Activated CD4-positive, alpha-beta T cell treated with anti-CD3 and anti-CD28 coated beads, Interleukin-2, amount 10 ng/mL, durations not matched to agents 7 days and 5 days (primary cell): ENCODE data around the gene ARRDC3. TPM values are rescaled to one million over a fixed set of nuclear protein-coding genes. Genes with fewer than 3 reads are reported as not detected.
"Not testable (repeated sequence)": the region's sequence is repeated elsewhere in the genome, so short reads cannot be mapped to it uniquely, and the experiment has no call there.

Experiments
- CTCF ChIA-PET: fragments of 350-600 bp; sonication (Branson Sonifier 250); formaldehyde crosslinking; loops from one replicate; lab custom pipeline; 2021; ENCODE audit warnings: antibody characterized with exemption; lab: Charles Lee
- POLR2A ChIA-PET: fragments of 350-600 bp; sonication (Branson Sonifier 250); formaldehyde crosslinking; loops from one replicate; lab custom pipeline; 2021; ENCODE audit warnings: antibody characterized with exemption; lab: Charles Lee
- DNase-seq: peaks from one replicate; pipeline ENCODE4 v3.0.0-alpha.2; 2020
- H3K27ac Mint-ChIP-seq: one replicate; pipeline ENCODE4 v1.8.0; 2021; ENCODE audit warnings: mild to moderate bottlenecking, moderate library complexity, mixed read lengths
- H3K27me3 Mint-ChIP-seq: one replicate; pipeline ENCODE4 v1.8.0; 2021; ENCODE audit warnings: mixed read lengths
- H3K36me3 Mint-ChIP-seq: one replicate; pipeline ENCODE4 v1.8.0; 2021; ENCODE audit warnings: low read depth, mixed read lengths
- H3K4me1 Mint-ChIP-seq: one replicate; pipeline ENCODE4 v1.8.0; 2021; ENCODE audit warnings: mixed read lengths
- H3K4me3 Mint-ChIP-seq: one replicate; pipeline ENCODE4 v1.8.0; 2021; ENCODE audit warnings: mild to moderate bottlenecking, moderate library complexity, mixed read lengths
- H3K9me3 Mint-ChIP-seq: one replicate; pipeline ENCODE4 v1.8.0; 2021; ENCODE audit warnings: mixed read lengths
- total RNA-seq, 2 experiments: library from RNA; stranded (reverse); gene quantifications; one replicate each; pipeline ENCODE4 v1.2.3, GENCODE V29; 2021

Gene ARRDC3
- total RNA-seq, 2 experiments from 2014 or later: 34.1 to 35.0 TPM

GRCh38 chr5:91367908-91368648 is 15.0 kb downstream of the ARRDC3 start:
- peaks cover 46% of the 10 kb centered on the region for H3K36me3 Mint-ChIP-seq
- POLR2A ChIA-PET: no interaction called here
- no peak overlapping the region for H3K4me3 Mint-ChIP-seq
- H3K4me1 Mint-ChIP-seq: peaks cover 6% of the 10 kb centered on the region
- no peaks in the 10 kb centered on the region for H3K27me3 Mint-ChIP-seq
- CTCF ChIA-PET: interaction anchor here (0.9 to 1.3 kb wide), 3 partner anchors 17 to 66 kb away, joined by 3 to 4 read pairs (median 3); no protein-coding TSS in a partner anchor
- no peaks in the 10 kb centered on the region for H3K9me3 Mint-ChIP-seq
- no peak overlapping the region for H3K27ac Mint-ChIP-seq
- no peak for DNase-seq

- Mint-ChIP-seq H3K4me1 (peaks cover 2% of the 10 kb centered on the region), H3K27me3 (no peaks in the 10 kb centered on the region), H3K36me3 (peaks cover 45% of the 10 kb centered on the region), H3K27ac (no peak overlapping the region), H3K9me3 (peaks cover 4% of the 10 kb centered on the region), H3K4me3 (no peak overlapping the region)
- POLR2A ChIA-PET: no interaction called here
- CTCF ChIA-PET: interaction anchor here (1.0 to 1.9 kb wide), 5 partner anchors 11 to 99 kb away, joined by 3 to 8 read pairs (median 4); no protein-coding TSS in a partner anchor
- no peak for DNase-seq
These were observed 15.8 kb downstream of the ARRDC3 start for GRCh38 chr5:91367344-91367743.

DNA sequence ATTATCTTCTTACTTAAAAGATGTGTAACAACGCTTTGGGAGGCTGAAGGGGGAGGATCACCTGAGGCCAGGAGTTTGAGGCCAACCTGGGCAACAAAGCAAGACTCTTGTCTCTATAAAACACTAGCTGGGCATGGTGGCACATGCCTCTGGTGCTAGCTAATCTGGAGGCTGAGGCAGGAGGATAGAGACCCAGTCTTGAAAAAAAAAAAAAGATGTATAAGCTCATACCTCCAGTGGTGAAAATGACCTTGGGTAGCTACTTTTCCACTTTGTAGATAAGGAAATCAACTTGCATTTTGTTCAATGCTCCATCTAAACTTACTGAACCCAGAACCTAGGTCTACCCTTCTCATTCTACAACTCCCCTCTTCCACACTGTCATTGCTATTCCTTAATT is 16.6 kb downstream of the ARRDC3 start:
- no peak for DNase-seq
- Mint-ChIP-seq H3K27ac (no peak overlapping the region), H3K36me3 (peaks cover 44% of the 10 kb centered on the region), H3K9me3 (peaks cover 8% of the 10 kb centered on the region), H3K4me1 (peaks cover 6% of the 10 kb centered on the region), H3K27me3 (no peaks in the 10 kb centered on the region), H3K4me3 (no peak overlapping the region)
- CTCF ChIA-PET: interaction anchor here (0.6 to 1.9 kb wide), 7 partner anchors 12 to 98 kb away, joined by 3 to 8 read pairs (median 3); no protein-coding TSS in a partner anchor
- POLR2A ChIA-PET: interaction anchor here (0.5 to 1.0 kb wide), 3 partner anchors 17 to 186 kb away, joined by 3 to 12 read pairs (median 3); partner anchors contain the start of gene ARRDC3

DNA sequence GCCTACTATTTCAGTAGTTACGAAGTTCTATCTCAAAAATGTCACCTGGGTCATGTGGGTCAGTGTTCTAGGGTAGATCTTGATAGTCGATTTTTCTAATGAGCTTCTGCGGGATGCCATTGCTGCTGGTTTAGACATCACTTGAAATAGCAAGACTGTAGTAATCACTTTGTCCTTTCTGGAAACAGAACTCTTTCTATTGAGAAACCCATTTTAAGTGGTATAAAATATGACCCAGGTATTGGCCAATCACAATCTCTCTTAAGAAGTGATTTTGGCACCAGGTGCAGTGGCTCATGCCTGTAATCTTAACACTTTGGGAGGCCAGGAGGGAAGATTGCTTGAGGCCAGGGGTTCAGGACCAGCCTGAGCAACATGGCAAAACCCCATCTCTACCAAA is 17.6 kb downstream of the ARRDC3 start:
- Mint-ChIP-seq H3K27ac (no peak overlapping the region), H3K4me1 (peaks cover 14% of the 10 kb centered on the region), H3K27me3 (no peaks in the 10 kb centered on the region), H3K36me3 (peaks cover 43% of the 10 kb centered on the region), H3K9me3 (peaks cover 18% of the 10 kb centered on the region), H3K4me3 (no peak overlapping the region)
- CTCF ChIA-PET: interaction anchor here (1.9 kb wide), 1 partner anchor 13 kb away, joined by 4 read pairs; no protein-coding TSS in a partner anchor
- no peak for DNase-seq
- POLR2A ChIA-PET: no interaction called here

- H3K27me3 Mint-ChIP-seq: peaks cover 4% of the 10 kb centered on the region
- peaks cover 20% of the 10 kb centered on the region for H3K9me3 Mint-ChIP-seq
- CTCF ChIA-PET: interaction anchor here (0.5 to 1.2 kb wide), 3 partner anchors 72 to 96 kb away, joined by 3 read pairs; no protein-coding TSS in a partner anchor
- POLR2A ChIA-PET: no interaction called here
- peaks cover 24% of the 10 kb centered on the region for H3K36me3 Mint-ChIP-seq
- H3K4me3 Mint-ChIP-seq: no peak overlapping the region
- no peak overlapping the region for H3K27ac Mint-ChIP-seq
- DNase-seq: no peak
- peaks cover 12% of the 10 kb centered on the region for H3K4me1 Mint-ChIP-seq
These were observed 20.2 kb downstream of the ARRDC3 start for GRCh38 chr5:91362935-91363334.

GRCh38 chr5:91361790-91362189 is 21.3 kb downstream of the ARRDC3 start:
- Mint-ChIP-seq H3K9me3 (peaks cover 20% of the 10 kb centered on the region), H3K27me3 (peaks cover 11% of the 10 kb centered on the region), H3K36me3 (peaks cover 18% of the 10 kb centered on the region), H3K4me3 (no peak overlapping the region), H3K4me1 (peaks cover 12% of the 10 kb centered on the region), H3K27ac (peak overlapping the region; percentile 73)
- POLR2A ChIA-PET: no interaction called here
- no peak for DNase-seq
- CTCF ChIA-PET: interaction anchor here (0.6 to 1.3 kb wide), 6 partner anchors 9 to 142 kb away, joined by 3 to 6 read pairs (median 4); no protein-coding TSS in a partner anchor

DNA sequence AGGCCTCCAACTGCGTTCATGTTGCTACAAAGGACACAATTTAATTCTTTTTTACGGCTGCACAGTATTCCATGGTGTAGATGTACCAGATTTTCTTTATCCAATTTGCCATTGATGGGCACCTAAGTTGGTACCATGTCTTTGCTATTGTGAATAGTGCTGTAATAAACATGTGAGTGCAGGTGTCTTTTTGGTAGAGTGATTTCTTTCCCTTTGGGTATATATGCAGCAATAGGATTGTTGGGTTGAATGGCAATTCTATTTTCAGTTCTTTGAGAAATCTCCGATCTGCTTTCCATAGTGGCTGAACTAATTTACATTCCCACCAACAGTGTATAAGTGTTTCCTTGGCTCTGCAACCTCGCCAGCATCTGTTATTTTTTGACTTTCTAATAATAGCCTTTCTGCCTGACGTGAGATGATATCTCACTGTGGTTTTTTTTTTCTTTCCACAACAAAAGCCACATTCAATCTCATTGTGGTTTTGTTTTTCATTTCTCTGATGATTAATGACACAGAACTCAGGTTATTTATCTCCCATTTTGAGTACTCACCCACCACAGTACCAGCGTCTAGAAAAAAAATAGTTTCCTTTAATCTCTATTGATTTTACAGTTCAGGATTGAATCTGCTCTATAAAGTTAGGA is 21.9 kb downstream of the ARRDC3 start:
- Mint-ChIP-seq H3K4me1 (peaks cover 12% of the 10 kb centered on the region), H3K9me3 (peaks cover 20% of the 10 kb centered on the region), H3K27me3 (peaks cover 16% of the 10 kb centered on the region), H3K4me3 (no peak overlapping the region), H3K36me3 (peaks cover 14% of the 10 kb centered on the region), H3K27ac (peak overlapping the region; percentile 73)
- CTCF ChIA-PET: interaction anchor here (0.9 to 1.3 kb wide), 4 partner anchors 8 to 24 kb away, joined by 3 to 6 read pairs (median 4); no protein-coding TSS in a partner anchor
- DNase-seq: no peak
- POLR2A ChIA-PET: no interaction called here

GRCh38 chr5:91359962-91360609 is 23.0 kb downstream of the ARRDC3 start:
- CTCF ChIA-PET: no interaction called here
- no peak for DNase-seq
- H3K27ac Mint-ChIP-seq: no peak overlapping the region
- POLR2A ChIA-PET: no interaction called here
- H3K4me1 Mint-ChIP-seq: peaks cover 12% of the 10 kb centered on the region
- peaks cover 14% of the 10 kb centered on the region for H3K36me3 Mint-ChIP-seq
- no peak overlapping the region for H3K4me3 Mint-ChIP-seq
- H3K9me3 Mint-ChIP-seq: peaks cover 20% of the 10 kb centered on the region
- H3K27me3 Mint-ChIP-seq: peaks cover 16% of the 10 kb centered on the region

- POLR2A ChIA-PET: no interaction called here
- CTCF ChIA-PET: no interaction called here
- no peak overlapping the region for H3K27ac Mint-ChIP-seq
These were observed 25.3 kb downstream of the ARRDC3 start for GRCh38 chr5:91357806-91358205.

DNA sequence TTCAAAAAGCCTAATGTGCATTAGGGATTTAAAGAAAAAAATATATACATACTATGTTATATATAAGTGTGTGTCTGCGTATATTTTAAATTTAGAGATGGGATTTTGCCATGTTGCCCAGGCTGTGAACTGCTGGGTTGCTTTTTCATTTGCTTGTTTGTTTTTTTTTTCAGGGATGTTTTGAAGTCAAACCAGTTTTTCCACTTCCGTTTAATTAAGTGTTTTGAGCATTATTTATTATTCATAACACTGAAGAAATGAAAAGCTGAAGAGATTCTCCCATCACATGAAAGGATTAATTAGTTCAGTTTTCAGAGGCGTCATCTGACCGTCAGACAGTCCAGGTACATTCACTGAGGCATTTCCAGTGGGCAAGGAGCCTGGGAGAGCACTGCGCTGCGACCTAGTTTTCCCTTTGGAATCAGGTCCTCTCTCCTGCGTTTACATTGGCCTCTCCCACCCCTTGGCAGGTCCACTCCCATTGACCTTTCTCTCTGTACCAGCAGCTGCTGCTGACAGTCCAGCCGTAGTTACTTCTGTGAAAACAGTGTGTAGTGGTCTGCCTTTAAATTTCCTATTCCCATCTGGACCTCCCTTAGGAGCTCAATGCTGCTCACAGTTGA is 26.0 kb downstream of the ARRDC3 start:
- H3K9me3 Mint-ChIP-seq: peaks cover 16% of the 10 kb centered on the region
- ChIA-PET CTCF (no interaction called here), POLR2A (no interaction called here)
- peaks cover 9% of the 10 kb centered on the region for H3K36me3 Mint-ChIP-seq
- DNase-seq: no peak
- peaks cover 12% of the 10 kb centered on the region for H3K4me1 Mint-ChIP-seq
- no peak overlapping the region for H3K4me3 Mint-ChIP-seq
- no peak overlapping the region for H3K27ac Mint-ChIP-seq
- H3K27me3 Mint-ChIP-seq: peaks cover 18% of the 10 kb centered on the region

More at GRCh38 chr5:91357806-91358205, 25.3 kb downstream of the ARRDC3 start:
- H3K9me3 Mint-ChIP-seq: peaks cover 20% of the 10 kb centered on the region
- peaks cover 12% of the 10 kb centered on the region for H3K4me1 Mint-ChIP-seq
- peaks cover 17% of the 10 kb centered on the region for H3K27me3 Mint-ChIP-seq
- H3K4me3 Mint-ChIP-seq: no peak overlapping the region
- DNase-seq: no peak
- H3K36me3 Mint-ChIP-seq: peaks cover 14% of the 10 kb centered on the region

GRCh38 chr5:91354867-91355266 is 28.2 kb downstream of the ARRDC3 start:
- H3K27me3 Mint-ChIP-seq: peaks cover 18% of the 10 kb centered on the region
- DNase-seq, H3K4me1 Mint-ChIP-seq, H3K4me3 Mint-ChIP-seq, H3K36me3 Mint-ChIP-seq, CTCF ChIA-PET, H3K27ac Mint-ChIP-seq, H3K9me3 Mint-ChIP-seq, POLR2A ChIA-PET: not testable (repeated sequence)
